Measurements from ENCODE around the gene MAN1A2. TPM values are rescaled to one million over a fixed set of nuclear protein-coding genes. Genes with fewer than 3 reads are reported as not detected.

Gene MAN1A2
- total RNA-seq, 1 donor from 2014 or later, result 43.5 TPM

GRCh38 chr1:117541003-117541402, 173.8 kb downstream of the MAN1A2 start:
- H3K27ac ChIP-seq (ENCODE audit: low read depth, low read length), result no peak overlapping the region
- no peaks in the 10 kb centered on the region for H3K9me3 Mint-ChIP-seq (ENCODE audit: unreplicated experiment)
- no peak overlapping the region for H3K4me3 ChIP-seq (ENCODE audit: insufficient read depth, low read depth, low read length)
- H3K36me3 ChIP-seq (ENCODE audit: insufficient read depth, low read length), result no peaks in the 10 kb centered on the region
- TF ChIP-seq EZH2 (IDR thresholded peaks at IDR 0.05; ENCODE audit: insufficient read depth, low read length), result no peak
- TF ChIP-seq, protein P1, sequence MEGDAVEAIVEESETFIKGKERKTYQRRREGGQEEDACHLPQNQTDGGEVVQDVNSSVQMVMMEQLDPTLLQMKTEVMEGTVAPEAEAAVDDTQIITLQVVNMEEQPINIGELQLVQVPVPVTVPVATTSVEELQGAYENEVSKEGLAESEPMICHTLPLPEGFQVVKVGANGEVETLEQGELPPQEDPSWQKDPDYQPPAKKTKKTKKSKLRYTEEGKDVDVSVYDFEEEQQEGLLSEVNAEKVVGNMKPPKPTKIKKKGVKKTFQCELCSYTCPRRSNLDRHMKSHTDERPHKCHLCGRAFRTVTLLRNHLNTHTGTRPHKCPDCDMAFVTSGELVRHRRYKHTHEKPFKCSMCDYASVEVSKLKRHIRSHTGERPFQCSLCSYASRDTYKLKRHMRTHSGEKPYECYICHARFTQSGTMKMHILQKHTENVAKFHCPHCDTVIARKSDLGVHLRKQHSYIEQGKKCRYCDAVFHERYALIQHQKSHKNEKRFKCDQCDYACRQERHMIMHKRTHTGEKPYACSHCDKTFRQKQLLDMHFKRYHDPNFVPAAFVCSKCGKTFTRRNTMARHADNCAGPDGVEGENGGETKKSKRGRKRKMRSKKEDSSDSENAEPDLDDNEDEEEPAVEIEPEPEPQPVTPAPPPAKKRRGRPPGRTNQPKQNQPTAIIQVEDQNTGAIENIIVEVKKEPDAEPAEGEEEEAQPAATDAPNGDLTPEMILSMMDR (IDR thresholded peaks at IDR 0.05; ENCODE audit: insufficient read depth, low read depth, low read length), result no peak
- no peaks in the 10 kb centered on the region for H3K4me1 Mint-ChIP-seq (ENCODE audit: low read depth, unreplicated experiment)
- H3K9ac ChIP-seq (ENCODE audit: low read length), result no peak overlapping the region
- H3K4me2 ChIP-seq (ENCODE audit: low read length), result no peak overlapping the region
- FAIRE-seq (no peak), DNase-seq (ENCODE audit: low read depth) (no peak)
- H3K27ac Mint-ChIP-seq (ENCODE audit: unreplicated experiment), result no peak overlapping the region
- no peaks in the 10 kb centered on the region for H3K4me1 ChIP-seq (ENCODE audit: insufficient read depth, low read length)
- no peaks in the 10 kb centered on the region for H3K36me3 Mint-ChIP-seq (ENCODE audit: low read depth, unreplicated experiment)
- H2AFZ ChIP-seq (ENCODE audit: low read depth, low read length), result no peak overlapping the region
- no peaks in the 10 kb centered on the region for H4K20me1 ChIP-seq (ENCODE audit: insufficient read depth, low read length)
- no peak overlapping the region for H3K4me3 Mint-ChIP-seq (ENCODE audit: unreplicated experiment)
- H3K9me3 ChIP-seq (ENCODE audit: insufficient read depth, low read depth, low read length), result no peaks in the 10 kb centered on the region
- H3K79me2 ChIP-seq (ENCODE audit: insufficient read depth, low read length), result no peaks in the 10 kb centered on the region
- peaks cover 5% of the 10 kb centered on the region for H3K27me3 Mint-ChIP-seq (ENCODE audit: low read depth, unreplicated experiment)
- peaks cover 2% of the 10 kb centered on the region for H3K27me3 ChIP-seq (ENCODE audit: insufficient read depth, low read length)

GRCh38 chr1:117541585-117541984, 174.3 kb downstream of the MAN1A2 start:
- no peak overlapping the region for H3K4me3 Mint-ChIP-seq (ENCODE audit: unreplicated experiment)
- DNase-seq (ENCODE audit: low read depth) (no peak), FAIRE-seq (no peak)
- Histone ChIP-seq H3K27ac (ENCODE audit: low read depth, low read length) (no peak overlapping the region), H2AFZ (ENCODE audit: low read depth, low read length) (no peak overlapping the region), H3K9me3 (ENCODE audit: insufficient read depth, low read depth, low read length) (no peaks in the 10 kb centered on the region), H3K36me3 (ENCODE audit: insufficient read depth, low read length) (no peaks in the 10 kb centered on the region), H4K20me1 (ENCODE audit: insufficient read depth, low read length) (no peaks in the 10 kb centered on the region), H3K4me3 (ENCODE audit: insufficient read depth, low read depth, low read length) (no peak overlapping the region), H3K9ac (ENCODE audit: low read length) (no peak overlapping the region), H3K4me1 (ENCODE audit: insufficient read depth, low read length) (no peaks in the 10 kb centered on the region), H3K4me2 (ENCODE audit: low read length) (no peak overlapping the region), H3K27me3 (ENCODE audit: insufficient read depth, low read length) (peaks cover 2% of the 10 kb centered on the region), H3K79me2 (ENCODE audit: insufficient read depth, low read length) (no peaks in the 10 kb centered on the region)
- no peaks in the 10 kb centered on the region for H3K9me3 Mint-ChIP-seq (ENCODE audit: unreplicated experiment)
- no peaks in the 10 kb centered on the region for H3K36me3 Mint-ChIP-seq (ENCODE audit: low read depth, unreplicated experiment)
- TF ChIP-seq EZH2 (IDR thresholded peaks at IDR 0.05; ENCODE audit: insufficient read depth, low read length), result no peak
- TF ChIP-seq, protein P1 (IDR thresholded peaks at IDR 0.05; ENCODE audit: insufficient read depth, low read depth, low read length), result no peak
- H3K4me1 Mint-ChIP-seq (ENCODE audit: low read depth, unreplicated experiment), result no peaks in the 10 kb centered on the region
- H3K27me3 Mint-ChIP-seq (ENCODE audit: low read depth, unreplicated experiment), result peaks cover 5% of the 10 kb centered on the region
- H3K27ac Mint-ChIP-seq (ENCODE audit: unreplicated experiment), result no peak overlapping the region

DNA sequence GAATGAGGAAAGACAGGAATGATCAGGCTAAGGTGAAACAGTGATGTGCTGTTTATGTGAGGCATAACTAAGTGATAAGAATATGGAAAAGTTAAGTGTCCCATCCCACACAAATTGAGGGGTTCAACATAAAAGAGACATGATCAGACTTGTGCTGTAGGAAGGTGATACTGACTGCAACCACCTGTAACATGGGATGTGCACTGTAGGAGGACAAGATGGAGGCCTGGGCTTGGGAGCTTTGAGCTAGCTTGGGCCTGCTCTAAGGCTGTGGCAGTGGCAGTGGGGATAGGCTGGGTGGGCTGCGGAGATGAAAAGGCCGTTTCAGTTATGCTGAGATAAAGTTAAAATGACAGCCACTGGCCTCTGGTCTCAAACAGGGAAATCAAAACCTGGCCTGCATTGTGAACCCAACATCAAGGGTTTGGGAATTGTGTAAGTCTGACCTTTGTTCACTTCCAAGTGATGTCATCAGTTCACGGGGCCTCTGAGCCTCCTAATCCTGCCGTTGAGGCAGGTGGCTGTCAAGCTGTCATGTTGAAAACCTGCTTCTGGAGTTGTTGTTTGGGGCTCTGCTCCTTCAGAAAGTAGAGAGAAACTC, 177.4 kb downstream of the MAN1A2 start:
- Mint-ChIP-seq H3K36me3 (ENCODE audit: low read depth, unreplicated experiment) (no peaks in the 10 kb centered on the region), H3K9me3 (ENCODE audit: unreplicated experiment) (no peaks in the 10 kb centered on the region), H3K4me1 (ENCODE audit: low read depth, unreplicated experiment) (no peaks in the 10 kb centered on the region), H3K27ac (ENCODE audit: unreplicated experiment) (no peak overlapping the region), H3K4me3 (ENCODE audit: unreplicated experiment) (no peak overlapping the region), H3K27me3 (ENCODE audit: low read depth, unreplicated experiment) (peaks cover 5% of the 10 kb centered on the region)
- no peak overlapping the region for H3K27ac ChIP-seq (ENCODE audit: low read depth, low read length)
- H3K4me3 ChIP-seq (ENCODE audit: insufficient read depth, low read depth, low read length), result no peak overlapping the region
- H2AFZ ChIP-seq (ENCODE audit: low read depth, low read length), result no peak overlapping the region
- H3K27me3 ChIP-seq (ENCODE audit: insufficient read depth, low read length), result no peaks in the 10 kb centered on the region
- no peaks in the 10 kb centered on the region for H3K36me3 ChIP-seq (ENCODE audit: insufficient read depth, low read length)
- no peaks in the 10 kb centered on the region for H3K79me2 ChIP-seq (ENCODE audit: insufficient read depth, low read length)
- no peaks in the 10 kb centered on the region for H4K20me1 ChIP-seq (ENCODE audit: insufficient read depth, low read length)
- H3K9ac ChIP-seq (ENCODE audit: low read length), result no peak overlapping the region
- FAIRE-seq (no peak), DNase-seq (ENCODE audit: low read depth) (no peak)
- H3K9me3 ChIP-seq (ENCODE audit: insufficient read depth, low read depth, low read length), result no peaks in the 10 kb centered on the region
- no peak overlapping the region for H3K4me2 ChIP-seq (ENCODE audit: low read length)
- no peaks in the 10 kb centered on the region for H3K4me1 ChIP-seq (ENCODE audit: insufficient read depth, low read length)
- TF ChIP-seq, protein P1 (IDR thresholded peaks at IDR 0.05; ENCODE audit: insufficient read depth, low read depth, low read length), result no peak
- TF ChIP-seq EZH2 (IDR thresholded peaks at IDR 0.05; ENCODE audit: insufficient read depth, low read length), result no peak
